ENCODE data around the gene PPT2. TPM values are rescaled to one million over a fixed set of nuclear protein-coding genes. Genes with fewer than 3 reads are reported as not detected.

PPT2 gene, protein sequence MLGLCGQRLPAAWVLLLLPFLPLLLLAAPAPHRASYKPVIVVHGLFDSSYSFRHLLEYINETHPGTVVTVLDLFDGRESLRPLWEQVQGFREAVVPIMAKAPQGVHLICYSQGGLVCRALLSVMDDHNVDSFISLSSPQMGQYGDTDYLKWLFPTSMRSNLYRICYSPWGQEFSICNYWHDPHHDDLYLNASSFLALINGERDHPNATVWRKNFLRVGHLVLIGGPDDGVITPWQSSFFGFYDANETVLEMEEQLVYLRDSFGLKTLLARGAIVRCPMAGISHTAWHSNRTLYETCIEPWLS
- polyA plus RNA-seq, result 10 to 100 TPM in 2 of 4 donors, 1 to 10 TPM in 2; 3.1 to 26.5 (median 10.3) TPM
- long read RNA-seq, donor 1, transcript PPT2-244 (9 exons, 2,053 nt), result major isoform, 5 of 9 reads
- long read RNA-seq, donor 1, partial matches to known transcripts, result 0 of 9 reads
- long read RNA-seq, donor 1, other reads (novel, unspliced or antisense), result 0 of 9 reads
- long read RNA-seq, donor 2, partial matches to known transcripts, result 0 of 2 reads
- long read RNA-seq, donor 2, other reads (novel, unspliced or antisense), result 0 of 2 reads
- long read RNA-seq, donor 3, partial matches to known transcripts, result 0 of 2 reads
- long read RNA-seq, donor 3, other reads (novel, unspliced or antisense), result 0 of 2 reads
- long read RNA-seq, donor 4, result 0 reads
- long read RNA-seq, donor 5, result 0 reads
- long read RNA-seq, donor 6, partial matches to known transcripts, result 0 of 5 reads
- long read RNA-seq, donor 6, other reads (novel, unspliced or antisense), result 0 of 5 reads
- long read RNA-seq, donor 7, transcript PPT2-244 (9 exons, 2,053 nt), result major isoform, 5 of 6 reads
- long read RNA-seq, donor 7, partial matches to known transcripts, result 0 of 6 reads
- long read RNA-seq, donor 7, other reads (novel, unspliced or antisense), result 0 of 6 reads
- long read RNA-seq, donor 8, result 0 reads
- long read RNA-seq, donor 9, result 0 reads
- long read RNA-seq, donor 10, partial matches to known transcripts, result 0 of 2 reads
- long read RNA-seq, donor 10, other reads (novel, unspliced or antisense), result 0 of 2 reads

DNA sequence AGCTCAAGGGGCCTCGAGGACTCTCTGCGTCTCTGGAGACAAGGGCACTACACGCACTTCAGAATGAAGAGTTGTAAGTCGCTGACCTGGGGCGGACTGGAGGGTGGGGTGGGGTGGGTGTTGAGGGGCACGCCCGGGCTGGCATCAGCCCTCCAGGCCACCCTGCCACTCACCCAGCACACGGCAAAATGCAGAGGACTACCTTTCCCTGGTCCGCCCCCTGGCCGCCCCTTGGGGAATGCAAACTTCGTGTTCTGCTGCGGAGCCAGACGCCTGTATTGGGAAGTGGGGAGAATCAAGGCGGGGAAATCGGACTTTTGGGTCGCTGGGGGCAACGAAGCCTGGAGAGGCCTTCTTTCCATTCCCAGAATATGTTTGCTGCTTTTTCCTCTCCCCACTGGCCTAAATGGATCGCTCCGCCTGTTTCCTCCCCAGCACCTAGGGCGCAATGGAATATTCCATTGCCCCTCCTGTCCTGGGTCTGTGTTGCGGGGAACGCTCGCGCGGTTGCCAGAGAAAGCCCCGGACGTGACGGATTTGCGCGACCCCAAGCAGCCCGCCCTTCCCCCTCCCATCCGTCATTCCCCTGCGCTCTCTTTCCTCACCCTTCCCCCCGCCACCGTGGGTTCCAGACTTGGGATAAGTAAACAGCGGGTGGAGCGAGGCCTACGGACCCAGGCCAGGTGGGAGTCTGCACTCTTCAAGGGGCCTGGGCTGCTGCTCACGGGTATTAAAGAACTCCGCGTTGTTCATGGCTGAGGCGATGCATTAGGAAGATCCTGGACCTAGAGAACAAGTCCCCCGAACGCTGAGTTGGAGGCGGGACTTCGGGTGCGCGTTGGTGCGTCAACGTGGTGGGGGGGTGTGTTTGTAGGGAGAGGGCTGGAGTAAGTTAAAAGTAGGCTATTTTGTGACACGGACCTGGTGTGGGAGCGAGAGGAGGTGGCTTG lies at the start of gene PPT2:
Gene PPT2 (plus strand): TSS at position 578 of the 950 bp plus-strand sequence. CDS start 454 bp downstream, outside the sequence.
- Histone ChIP-seq H3K4me1 (ENCODE audit: control insufficient read depth in 3 of 3, insufficient read depth in 2 of 3, low read depth in 1 of 3, low read length in 2 of 3) (peaks cover 0 to 38% (median 4%) of the 10 kb centered on the region in 3 donors), H3K27ac (ENCODE audit: low read depth in 1 of 3, low read length in 2 of 3) (peak within 1 kb of the TSS; percentile 58 to 96 (median 91)), H3K36me3 (ENCODE audit: control insufficient read depth in 3 of 3, insufficient read depth in 2 of 3, low read depth in 1 of 3, low read length in 3 of 3) (peaks cover 0 to 33% (median 0%) of the 10 kb centered on the region in 3 donors), H3K9me3 (ENCODE audit: control insufficient read depth in 2 of 2, insufficient read depth in 1 of 2, low read depth in 1 of 2, low read length in 1 of 2) (no peaks in the 10 kb centered on the region), H3K27me3 (ENCODE audit: control insufficient read depth in 3 of 3, insufficient read depth in 3 of 3, low read length in 3 of 3) (peaks cover 0 to 11% (median 2%) of the 10 kb centered on the region in 3 donors), H3K4me3 (ENCODE audit: low read depth in 1 of 3, low read length in 3 of 3) (peak within 1 kb of the TSS; percentile 67 to 95 (median 81))
- peak; percentile 75 to 93 for DNase-seq
- WGBS, 3 donors, result 0 to 4% (median 1%) methylated on average over 52 of the region's 52 CpGs
- FAIRE-seq, result no peak

DNA sequence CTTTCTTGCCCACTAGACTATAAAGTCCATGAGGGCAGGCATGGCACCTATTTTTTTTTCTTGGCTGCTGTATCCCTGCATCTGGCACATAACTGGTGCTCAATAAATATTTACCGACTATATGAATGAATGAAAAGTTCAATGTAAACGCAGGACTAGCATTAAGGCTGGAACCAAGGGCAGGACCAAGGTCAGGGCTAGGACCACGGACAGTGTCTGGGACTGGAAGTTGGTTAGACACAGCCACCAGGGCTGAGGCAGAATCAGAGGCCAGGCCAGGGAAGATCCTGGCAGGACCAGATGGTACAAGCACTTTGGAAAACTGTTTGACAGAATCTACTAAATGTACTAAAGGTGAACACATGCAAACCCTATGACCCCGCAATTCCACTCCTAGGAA lies 48.5 kb upstream of the PPT2 start:
- Histone ChIP-seq H3K27ac (ENCODE audit: low read depth in 1 of 3, low read length in 2 of 3) (no peak overlapping the region), H3K27me3 (ENCODE audit: control insufficient read depth in 3 of 3, insufficient read depth in 3 of 3, low read length in 3 of 3) (peaks cover 0 to 9% (median 0%) of the 10 kb centered on the region in 3 donors), H3K9me3 (ENCODE audit: control insufficient read depth in 2 of 2, insufficient read depth in 1 of 2, low read depth in 1 of 2, low read length in 1 of 2) (no peaks in the 10 kb centered on the region), H3K36me3 (ENCODE audit: control insufficient read depth in 3 of 3, insufficient read depth in 2 of 3, low read depth in 1 of 3, low read length in 3 of 3) (peaks cover 0 to 2% (median 0%) of the 10 kb centered on the region in 3 donors), H3K4me3 (ENCODE audit: low read depth in 1 of 3, low read length in 3 of 3) (no peak overlapping the region), H3K4me1 (ENCODE audit: control insufficient read depth in 3 of 3, insufficient read depth in 2 of 3, low read depth in 1 of 3, low read length in 2 of 3) (peaks cover 0 to 29% (median 5%) of the 10 kb centered on the region in 3 donors)
- no peak for FAIRE-seq
- 77 to 81% (median 78%) methylated on average over 4 of the region's 4 CpGs for WGBS, 3 donors
- no peak for DNase-seq

DNA sequence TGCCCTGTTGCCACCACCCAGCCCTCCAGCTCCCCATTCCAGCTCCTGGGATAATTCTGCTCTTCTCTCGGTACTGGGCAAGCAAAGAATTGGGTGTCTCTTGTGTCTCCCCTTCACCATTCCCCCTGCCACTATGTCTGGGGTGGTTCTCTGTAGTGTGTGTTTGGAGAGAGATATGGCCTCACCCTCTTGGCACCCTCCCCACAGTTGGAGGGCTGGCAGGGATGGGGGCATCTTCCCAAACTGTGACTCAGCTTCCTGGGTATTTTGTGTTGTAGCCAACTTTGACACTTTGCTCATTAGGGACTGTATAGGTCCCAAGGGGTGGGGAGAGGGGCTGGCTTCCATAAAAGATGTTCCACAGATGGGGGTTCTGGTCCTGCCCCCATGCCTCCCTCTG lies 46.5 kb upstream of the PPT2 start:
- peak overlapping the region in 2 of 3 donors; percentile 39 to 75 for H3K27ac ChIP-seq (ENCODE audit: low read depth in 1 of 3, low read length in 2 of 3)
- no peak for FAIRE-seq
- no peaks in the 10 kb centered on the region for H3K9me3 ChIP-seq (ENCODE audit: control insufficient read depth in 2 of 2, insufficient read depth in 1 of 2, low read depth in 1 of 2, low read length in 1 of 2)
- 64 to 73% (median 69%) methylated on average over 1 of the region's 1 CpG for WGBS, 3 donors
- H3K4me1 ChIP-seq (ENCODE audit: control insufficient read depth in 3 of 3, insufficient read depth in 2 of 3, low read depth in 1 of 3, low read length in 2 of 3), result peaks cover 0 to 29% (median 5%) of the 10 kb centered on the region in 3 donors
- DNase-seq, result no peak
- H3K36me3 ChIP-seq (ENCODE audit: control insufficient read depth in 3 of 3, insufficient read depth in 2 of 3, low read depth in 1 of 3, low read length in 3 of 3), result peaks cover 0 to 6% (median 0%) of the 10 kb centered on the region in 3 donors
- peaks cover 0 to 9% (median 0%) of the 10 kb centered on the region in 3 donors for H3K27me3 ChIP-seq (ENCODE audit: control insufficient read depth in 3 of 3, insufficient read depth in 3 of 3, low read length in 3 of 3)
- H3K4me3 ChIP-seq (ENCODE audit: low read depth in 1 of 3, low read length in 3 of 3), result no peak overlapping the region

DNA sequence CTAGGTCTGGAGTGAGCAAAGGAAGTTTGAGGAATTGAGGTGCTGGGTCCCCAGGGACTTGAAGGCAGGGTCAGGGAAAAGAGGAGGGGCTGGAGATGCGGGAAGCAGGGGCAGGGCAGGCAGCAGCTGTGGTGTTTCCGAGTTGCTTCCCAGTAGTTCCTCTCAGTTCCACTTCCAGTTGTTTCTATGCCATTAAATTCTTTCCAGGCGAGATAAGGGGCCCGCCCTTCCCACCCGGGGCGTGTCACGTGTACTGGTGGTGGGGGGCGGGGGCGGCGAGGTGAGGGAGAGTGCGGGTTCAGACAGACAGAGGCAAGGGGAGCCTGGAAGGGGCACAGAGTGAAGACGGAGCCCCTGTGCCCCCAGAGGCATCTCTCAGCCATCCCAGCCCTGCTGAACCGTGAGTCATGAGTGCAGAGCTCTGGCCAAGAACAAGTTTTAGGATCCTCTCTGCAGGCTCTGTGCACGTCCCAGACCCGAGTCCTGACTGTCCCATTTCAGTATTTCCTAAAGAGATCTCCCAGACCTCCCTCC lies 45.8 kb upstream of the PPT2 start:
- WGBS, 3 donors, result 1 to 4% (median 3%) methylated on average over 12 to 15 of the region's 15 CpGs
- Histone ChIP-seq H3K4me1 (ENCODE audit: control insufficient read depth in 3 of 3, insufficient read depth in 2 of 3, low read depth in 1 of 3, low read length in 2 of 3) (peaks cover 0 to 29% (median 5%) of the 10 kb centered on the region in 3 donors), H3K9me3 (ENCODE audit: control insufficient read depth in 2 of 2, insufficient read depth in 1 of 2, low read depth in 1 of 2, low read length in 1 of 2) (no peaks in the 10 kb centered on the region), H3K4me3 (ENCODE audit: low read depth in 1 of 3, low read length in 3 of 3) (peak overlapping the region in 1 of 3 donors; percentile 27), H3K27me3 (ENCODE audit: control insufficient read depth in 3 of 3, insufficient read depth in 3 of 3, low read length in 3 of 3) (peaks cover 0 to 9% (median 0%) of the 10 kb centered on the region in 3 donors), H3K36me3 (ENCODE audit: control insufficient read depth in 3 of 3, insufficient read depth in 2 of 3, low read depth in 1 of 3, low read length in 3 of 3) (peaks cover 0 to 10% (median 0%) of the 10 kb centered on the region in 3 donors), H3K27ac (ENCODE audit: low read depth in 1 of 3, low read length in 2 of 3) (peak overlapping the region in 2 of 3 donors; percentile 48 to 75)
- DNase-seq, result peak; percentile 37 to 70
- no peak for FAIRE-seq

DNA sequence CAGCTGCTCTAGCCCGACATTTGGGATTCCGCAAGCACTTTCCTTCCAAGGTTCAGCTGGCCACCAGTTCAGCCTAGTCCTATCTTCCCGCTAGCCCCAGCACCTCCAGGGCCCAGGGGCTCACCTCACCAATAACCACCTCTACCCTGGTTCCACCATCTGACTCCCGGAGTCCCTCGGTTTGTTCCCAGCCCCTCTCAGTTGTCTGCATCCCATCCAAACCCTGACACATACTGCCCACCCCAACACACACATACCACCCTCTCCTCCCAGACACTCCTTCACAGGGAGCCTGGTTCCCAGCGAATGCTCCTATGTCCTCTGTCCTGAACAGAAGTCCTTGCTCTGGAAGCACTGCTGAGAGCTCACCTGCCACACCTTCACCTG lies 45.2 kb upstream of the PPT2 start:
- DNase-seq, result no peak
- H3K27me3 ChIP-seq (ENCODE audit: control insufficient read depth in 3 of 3, insufficient read depth in 3 of 3, low read length in 3 of 3), result peaks cover 0 to 9% (median 0%) of the 10 kb centered on the region in 3 donors
- peak overlapping the region in 2 of 3 donors; percentile 48 to 74 for H3K27ac ChIP-seq (ENCODE audit: low read depth in 1 of 3, low read length in 2 of 3)
- peaks cover 0 to 14% (median 0%) of the 10 kb centered on the region in 3 donors for H3K36me3 ChIP-seq (ENCODE audit: control insufficient read depth in 3 of 3, insufficient read depth in 2 of 3, low read depth in 1 of 3, low read length in 3 of 3)
- FAIRE-seq, result no peak
- no peaks in the 10 kb centered on the region for H3K9me3 ChIP-seq (ENCODE audit: control insufficient read depth in 2 of 2, insufficient read depth in 1 of 2, low read depth in 1 of 2, low read length in 1 of 2)
- H3K4me3 ChIP-seq (ENCODE audit: low read depth in 1 of 3, low read length in 3 of 3), result peak overlapping the region in 1 of 3 donors; percentile 27
- WGBS, 3 donors, result 18 to 32% (median 26%) methylated on average over 6 of the region's 6 CpGs
- H3K4me1 ChIP-seq (ENCODE audit: control insufficient read depth in 3 of 3, insufficient read depth in 2 of 3, low read depth in 1 of 3, low read length in 2 of 3), result peaks cover 0 to 33% (median 5%) of the 10 kb centered on the region in 3 donors

DNA sequence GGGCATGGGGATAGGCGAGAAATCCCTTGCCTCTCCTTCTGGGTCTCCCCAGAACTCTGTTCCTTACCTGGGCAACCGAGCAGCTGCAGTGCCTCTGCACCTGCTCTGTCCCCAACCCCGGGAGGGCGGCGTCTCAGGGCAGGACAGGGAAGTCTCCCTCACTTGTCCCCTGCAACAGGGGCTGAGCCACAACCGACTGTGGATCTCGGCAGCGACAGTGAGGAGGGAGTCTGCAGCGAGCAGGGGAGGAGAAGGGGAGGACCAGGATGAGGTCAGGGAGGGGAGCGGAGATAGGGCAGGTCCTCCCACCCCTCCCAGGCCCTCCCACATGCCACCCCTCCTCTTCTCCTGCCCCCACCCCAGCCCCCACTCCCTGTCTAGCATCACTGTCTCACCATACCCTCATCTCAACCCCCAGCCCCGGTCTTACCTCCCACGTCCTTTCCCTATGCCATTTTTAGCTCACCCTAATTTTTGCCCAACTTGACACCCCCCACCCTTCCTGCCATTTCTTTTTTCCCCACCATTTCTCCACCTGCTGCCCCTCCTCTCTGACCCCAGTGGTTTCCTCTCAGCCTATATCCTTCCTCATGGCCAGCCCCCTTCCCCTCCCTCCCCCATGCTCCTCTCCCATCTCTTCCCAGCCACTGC lies 44.7 kb upstream of the PPT2 start, which contains the start of gene TNXB:
Gene TNXB (minus strand): TSS at position 225 of the 651 bp plus-strand sequence. CDS start 11,140 bp downstream, outside the sequence.
- Histone ChIP-seq H3K4me1 (ENCODE audit: control insufficient read depth in 3 of 3, insufficient read depth in 2 of 3, low read depth in 1 of 3, low read length in 2 of 3) (peaks cover 0 to 36% (median 5%) of the 10 kb centered on the region in 3 donors), H3K27ac (ENCODE audit: low read depth in 1 of 3, low read length in 2 of 3) (peak within 1 kb of the TSS in 2 of 3 donors; percentile 48 to 75), H3K4me3 (ENCODE audit: low read depth in 1 of 3, low read length in 3 of 3) (peak within 1 kb of the TSS in 1 of 3 donors; percentile 27), H3K36me3 (ENCODE audit: control insufficient read depth in 3 of 3, insufficient read depth in 2 of 3, low read depth in 1 of 3, low read length in 3 of 3) (peaks cover 0 to 16% (median 0%) of the 10 kb centered on the region in 3 donors), H3K9me3 (ENCODE audit: control insufficient read depth in 2 of 2, insufficient read depth in 1 of 2, low read depth in 1 of 2, low read length in 1 of 2) (no peaks in the 10 kb centered on the region), H3K27me3 (ENCODE audit: control insufficient read depth in 3 of 3, insufficient read depth in 3 of 3, low read length in 3 of 3) (peaks cover 0 to 9% (median 0%) of the 10 kb centered on the region in 3 donors)
- DNase-seq, result peak in 1 of 2 donors; percentile 43
- FAIRE-seq, result no peak
- 3 to 9% (median 7%) methylated on average over 7 to 12 of the region's 12 CpGs for WGBS, 3 donors

DNA sequence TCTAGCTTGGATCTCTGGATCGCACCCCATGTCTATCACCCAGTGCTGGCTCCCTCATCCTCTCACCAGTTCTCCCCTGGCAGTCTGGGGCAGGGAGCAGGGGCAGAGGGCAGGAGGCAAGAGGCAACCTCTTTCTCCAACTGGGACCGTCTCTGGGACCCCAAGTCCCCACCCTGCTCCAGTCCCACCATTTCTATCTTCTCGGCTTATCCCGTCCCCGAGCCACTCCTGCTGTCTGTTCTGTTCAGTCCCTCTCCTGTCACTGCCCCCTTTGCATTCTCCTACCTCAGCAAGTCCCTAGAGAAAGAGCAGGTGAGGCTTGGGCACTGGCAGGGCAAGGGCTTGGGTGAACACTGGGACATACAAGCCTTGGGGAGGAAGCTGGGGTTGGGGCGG lies 44.2 kb upstream of the PPT2 start:
- Histone ChIP-seq H3K4me3 (ENCODE audit: low read depth in 1 of 3, low read length in 3 of 3) (no peak overlapping the region), H3K27ac (ENCODE audit: low read depth in 1 of 3, low read length in 2 of 3) (peak overlapping the region in 1 of 3 donors; percentile 64), H3K27me3 (ENCODE audit: control insufficient read depth in 3 of 3, insufficient read depth in 3 of 3, low read length in 3 of 3) (peaks cover 0 to 9% (median 0%) of the 10 kb centered on the region in 3 donors), H3K4me1 (ENCODE audit: control insufficient read depth in 3 of 3, insufficient read depth in 2 of 3, low read depth in 1 of 3, low read length in 2 of 3) (peaks cover 0 to 36% (median 5%) of the 10 kb centered on the region in 3 donors), H3K9me3 (ENCODE audit: control insufficient read depth in 2 of 2, insufficient read depth in 1 of 2, low read depth in 1 of 2, low read length in 1 of 2) (no peaks in the 10 kb centered on the region), H3K36me3 (ENCODE audit: control insufficient read depth in 3 of 3, insufficient read depth in 2 of 3, low read depth in 1 of 3, low read length in 3 of 3) (peaks cover 0 to 19% (median 0%) of the 10 kb centered on the region in 3 donors)
- FAIRE-seq, result no peak
- WGBS, 3 donors, result 33 to 45% (median 41%) methylated on average over 6 of the region's 6 CpGs
- DNase-seq, result no peak
